OCI-LY1 (cell line): ENCODE measurements around the gene MMP2.

ENCODE experiments used
- CTCF ChIP-seq: fragments of 200-600 bp; sonication (generic), shearing (Covaris generic); IDR thresholded peaks from 2 replicates; pipeline ENCODE4 v1.5.1; 2017; ENCODE audit warnings: mild to moderate bottlenecking, antibody characterized with exemption, low read length, moderate library complexity, mixed read lengths
- EZH2 ChIP-seq: fragments of 200-600 bp; sonication (generic), shearing (Covaris generic); IDR thresholded peaks from 2 replicates; pipeline ENCODE4 v1.8.0; 2017; ENCODE audit warnings: borderline replicate concordance, mixed run types, mild to moderate bottlenecking, antibody characterized with exemption, low read length, moderate library complexity, mixed read lengths

GRCh38 chr16:55494994-55495421, 16.0 kb downstream of the MMP2 start:
- TF ChIP-seq EZH2 (no peak), CTCF (no peak)
